Measurements from ENCODE around the gene THADA.

Gene THADA

DNA sequence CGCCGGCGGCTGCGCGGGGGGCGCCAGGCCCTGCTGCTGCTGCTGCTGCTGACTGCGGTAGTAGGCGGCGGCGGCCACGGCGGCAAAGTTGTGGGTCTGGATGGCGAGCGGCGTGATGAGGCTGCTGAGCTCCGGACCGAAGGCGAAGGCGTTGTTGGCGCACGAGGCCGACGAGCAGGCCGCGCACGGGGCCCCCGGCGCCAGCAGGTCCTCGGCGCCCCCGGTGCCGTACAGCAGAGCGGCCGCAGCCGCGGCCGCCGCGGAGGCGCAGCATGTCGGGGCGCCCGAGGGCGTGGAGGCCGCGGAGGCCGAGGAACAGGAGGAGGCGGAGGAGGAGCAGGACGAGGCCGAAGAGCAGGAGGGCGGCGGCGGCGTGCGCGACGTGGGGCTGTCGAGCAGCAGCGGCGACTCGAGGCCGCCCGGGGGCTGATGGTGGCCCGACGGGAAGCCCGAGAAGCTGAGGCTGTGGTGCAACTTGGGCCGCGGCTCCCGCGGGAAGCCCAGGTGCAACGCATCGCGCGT lies 371.2 kb downstream of the THADA start:
- TF ChIP-seq, protein P1, sequence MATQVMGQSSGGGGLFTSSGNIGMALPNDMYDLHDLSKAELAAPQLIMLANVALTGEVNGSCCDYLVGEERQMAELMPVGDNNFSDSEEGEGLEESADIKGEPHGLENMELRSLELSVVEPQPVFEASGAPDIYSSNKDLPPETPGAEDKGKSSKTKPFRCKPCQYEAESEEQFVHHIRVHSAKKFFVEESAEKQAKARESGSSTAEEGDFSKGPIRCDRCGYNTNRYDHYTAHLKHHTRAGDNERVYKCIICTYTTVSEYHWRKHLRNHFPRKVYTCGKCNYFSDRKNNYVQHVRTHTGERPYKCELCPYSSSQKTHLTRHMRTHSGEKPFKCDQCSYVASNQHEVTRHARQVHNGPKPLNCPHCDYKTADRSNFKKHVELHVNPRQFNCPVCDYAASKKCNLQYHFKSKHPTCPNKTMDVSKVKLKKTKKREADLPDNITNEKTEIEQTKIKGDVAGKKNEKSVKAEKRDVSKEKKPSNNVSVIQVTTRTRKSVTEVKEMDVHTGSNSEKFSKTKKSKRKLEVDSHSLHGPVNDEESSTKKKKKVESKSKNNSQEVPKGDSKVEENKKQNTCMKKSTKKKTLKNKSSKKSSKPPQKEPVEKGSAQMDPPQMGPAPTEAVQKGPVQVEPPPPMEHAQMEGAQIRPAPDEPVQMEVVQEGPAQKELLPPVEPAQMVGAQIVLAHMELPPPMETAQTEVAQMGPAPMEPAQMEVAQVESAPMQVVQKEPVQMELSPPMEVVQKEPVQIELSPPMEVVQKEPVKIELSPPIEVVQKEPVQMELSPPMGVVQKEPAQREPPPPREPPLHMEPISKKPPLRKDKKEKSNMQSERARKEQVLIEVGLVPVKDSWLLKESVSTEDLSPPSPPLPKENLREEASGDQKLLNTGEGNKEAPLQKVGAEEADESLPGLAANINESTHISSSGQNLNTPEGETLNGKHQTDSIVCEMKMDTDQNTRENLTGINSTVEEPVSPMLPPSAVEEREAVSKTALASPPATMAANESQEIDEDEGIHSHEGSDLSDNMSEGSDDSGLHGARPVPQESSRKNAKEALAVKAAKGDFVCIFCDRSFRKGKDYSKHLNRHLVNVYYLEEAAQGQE (IDR thresholded peaks at IDR 0.05; ENCODE audit: insufficient read depth in 1 of 2, low read depth in 2 of 2, low read length in 2 of 2) = no peak
- TF ChIP-seq POLR2AphosphoS5 (IDR thresholded peaks at IDR 0.05; ENCODE audit: low read depth, low read length) (no peak), SIN3A (IDR thresholded peaks at IDR 0.05; ENCODE audit: borderline replicate concordance, insufficient read depth, low read length) (no peak), FOXP2 (optimal IDR thresholded peaks at IDR 0.05; ENCODE audit: borderline replicate concordance, extremely low read depth, extremely low read length, insufficient read depth) (no peak), TAF1 (IDR thresholded peaks at IDR 0.05; ENCODE audit: borderline replicate concordance, insufficient read depth, low read length) (no peak)

DNA sequence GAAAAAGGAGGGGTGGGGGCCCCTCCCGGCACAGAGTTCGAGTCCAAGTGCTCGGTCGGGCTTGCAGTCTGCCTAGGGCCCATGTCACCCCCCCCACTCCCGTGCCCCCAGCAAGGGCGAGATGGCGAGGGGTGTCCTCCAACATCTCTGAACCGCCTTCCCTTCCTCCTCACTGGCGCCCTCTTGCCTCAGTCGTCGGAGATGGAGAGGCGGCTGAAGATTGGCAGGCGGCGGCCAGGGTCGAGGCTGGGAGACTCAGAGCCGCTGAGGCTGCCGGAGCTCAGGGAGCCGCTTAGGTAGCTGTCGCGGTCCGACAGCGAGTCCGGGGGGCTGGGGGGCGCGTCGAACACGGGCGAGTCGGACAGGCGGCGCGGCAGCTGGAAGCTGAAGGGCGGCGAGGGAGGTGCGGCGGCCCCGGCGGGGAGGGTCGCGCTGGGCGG lies 371.7 kb downstream of the THADA start:
- TF ChIP-seq POLR2AphosphoS5 (IDR thresholded peaks at IDR 0.05; ENCODE audit: low read depth, low read length) (no peak), FOXP2 (optimal IDR thresholded peaks at IDR 0.05; ENCODE audit: borderline replicate concordance, extremely low read depth, extremely low read length, insufficient read depth) (no peak), TAF1 (IDR thresholded peaks at IDR 0.05; ENCODE audit: borderline replicate concordance, insufficient read depth, low read length) (no peak), SIN3A (IDR thresholded peaks at IDR 0.05; ENCODE audit: borderline replicate concordance, insufficient read depth, low read length) (no peak)
- TF ChIP-seq, protein P1 (IDR thresholded peaks at IDR 0.05; ENCODE audit: insufficient read depth in 1 of 2, low read depth in 2 of 2, low read length in 2 of 2) = no peak

DNA sequence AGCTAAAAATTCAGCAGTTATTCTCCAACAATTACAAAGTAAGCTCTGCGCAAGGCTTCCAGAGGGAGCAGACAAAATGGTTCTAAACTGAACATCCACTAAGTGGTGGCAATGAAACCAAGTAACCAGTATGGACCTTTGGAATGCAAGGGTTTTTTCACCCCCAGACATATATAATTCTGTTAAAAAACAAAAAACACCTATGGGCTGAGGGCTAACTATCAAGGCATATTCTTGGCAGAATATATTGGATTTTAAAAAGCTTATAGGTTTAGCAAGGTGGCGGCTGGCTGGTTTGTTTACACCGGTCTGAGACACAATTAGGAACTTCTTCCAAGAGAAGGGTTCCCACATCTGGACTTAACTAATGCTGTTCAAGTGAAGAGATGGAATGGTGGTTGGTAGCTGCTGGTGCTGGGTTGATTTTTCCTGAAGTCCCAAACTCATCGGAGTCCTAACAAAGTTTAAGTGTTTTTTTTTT lies 372.3 kb downstream of the THADA start:
- TF ChIP-seq TAF1 (IDR thresholded peaks at IDR 0.05; ENCODE audit: borderline replicate concordance, insufficient read depth, low read length) = no peak
- TF ChIP-seq, protein P1 (IDR thresholded peaks at IDR 0.05; ENCODE audit: insufficient read depth in 1 of 2, low read depth in 2 of 2, low read length in 2 of 2) = no peak
- TF ChIP-seq POLR2AphosphoS5 (IDR thresholded peaks at IDR 0.05; ENCODE audit: low read depth, low read length) = no peak
- TF ChIP-seq FOXP2 (optimal IDR thresholded peaks at IDR 0.05; ENCODE audit: borderline replicate concordance, extremely low read depth, extremely low read length, insufficient read depth) = no peak
- no peak for TF ChIP-seq SIN3A (IDR thresholded peaks at IDR 0.05; ENCODE audit: borderline replicate concordance, insufficient read depth, low read length)

DNA sequence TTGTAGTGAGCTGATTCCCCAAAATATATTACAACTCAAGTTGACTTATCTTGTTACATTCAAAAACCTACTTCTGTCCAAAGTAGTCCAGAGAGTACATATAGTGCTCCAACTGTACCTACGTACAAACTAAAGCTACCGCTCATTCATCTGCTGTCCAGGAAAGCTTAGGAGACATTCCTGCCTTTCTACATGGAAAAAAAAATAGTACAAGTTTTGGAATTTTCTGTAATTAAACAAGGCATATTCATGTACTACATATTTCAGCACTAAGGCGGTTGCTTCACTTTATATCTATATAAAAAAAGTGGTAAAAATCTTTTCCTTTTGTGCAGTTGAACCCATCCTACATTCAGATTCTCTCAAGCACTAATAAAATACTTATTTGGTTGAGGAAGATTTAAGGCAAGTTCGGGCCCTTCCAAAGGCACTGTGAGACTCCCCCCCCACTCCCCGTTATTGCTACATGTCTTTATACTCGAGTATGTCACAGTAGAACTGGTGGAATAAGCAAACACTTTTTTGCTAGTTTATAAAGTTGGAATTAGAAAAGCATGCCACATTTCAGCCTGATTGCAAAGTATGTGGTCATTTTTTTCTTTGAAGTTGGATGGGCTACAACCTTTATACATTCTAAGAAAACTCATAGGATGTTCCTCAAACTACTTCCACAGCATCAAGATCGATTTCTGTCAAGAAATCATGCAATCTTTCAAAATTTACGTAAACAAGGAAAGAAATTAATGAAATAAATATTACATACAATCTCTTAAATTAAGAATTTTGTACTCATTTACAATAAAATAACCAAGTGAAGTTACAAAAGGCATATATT lies 373.1 kb downstream of the THADA start:
- TF ChIP-seq TAF1 (IDR thresholded peaks at IDR 0.05; ENCODE audit: borderline replicate concordance, insufficient read depth, low read length) (no peak), POLR2AphosphoS5 (IDR thresholded peaks at IDR 0.05; ENCODE audit: low read depth, low read length) (no peak), SIN3A (IDR thresholded peaks at IDR 0.05; ENCODE audit: borderline replicate concordance, insufficient read depth, low read length) (no peak), FOXP2 (optimal IDR thresholded peaks at IDR 0.05; ENCODE audit: borderline replicate concordance, extremely low read depth, extremely low read length, insufficient read depth) (no peak)
- TF ChIP-seq, protein P1 (IDR thresholded peaks at IDR 0.05; ENCODE audit: insufficient read depth in 1 of 2, low read depth in 2 of 2, low read length in 2 of 2) = no peak
